Measurements from ENCODE around the gene RPL22L1. TPM values are rescaled to one million over a fixed set of nuclear protein-coding genes. Genes with fewer than 3 reads are reported as not detected.
"Not testable (repeated sequence)": the region's sequence is repeated elsewhere in the genome, so short reads cannot be mapped to it uniquely, and the experiment has no call there.

The RPL22L1 gene
- total and polyA plus RNA-seq, 2 of the 4 experiments (the other 2 are of a cell fraction) = 37.1 to 92.0 TPM

DNA sequence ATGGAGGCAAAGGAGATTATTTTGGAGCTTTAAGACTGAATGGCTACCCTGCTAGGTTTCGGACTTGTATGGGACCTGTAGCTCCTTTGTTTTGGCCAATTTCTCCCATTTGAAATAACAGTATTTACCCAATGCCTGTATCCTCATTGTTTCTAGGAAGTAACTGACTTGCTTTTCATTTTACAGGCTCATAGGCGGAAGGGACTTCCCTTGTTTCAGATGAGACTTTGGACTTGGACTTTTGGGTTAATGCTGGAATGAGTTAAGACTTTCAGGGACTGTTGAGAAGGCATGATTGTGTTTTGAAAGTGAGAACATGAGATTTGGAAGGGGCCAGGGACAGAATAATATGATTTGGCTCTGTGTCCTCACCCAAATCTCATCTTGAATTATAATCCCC, 28.0 kb upstream of the RPL22L1 start:
- intact Hi-C loops (cut with micrococcal nuclease) = no loop called here
- H4K20me1 ChIP-seq (ENCODE audit: insufficient read depth, low read length) = no peaks in the 10 kb centered on the region
- no CpG with 5 or more reads among the region's 2 CpGs for WGBS, 2 experiments (ENCODE audit: extremely low coverage in 2 of 2, insufficient read length in 1 of 2)
- no peak overlapping the region for H2BK120ac ChIP-seq (ENCODE audit: low read depth, low read length)
- no peak overlapping the region for H2AK5ac ChIP-seq (ENCODE audit: low read depth, low read length)
- H3K9me3 ChIP-seq (ENCODE audit: control insufficient read depth, insufficient read depth, low read length) = no peaks in the 10 kb centered on the region
- no peak overlapping the region for H3K14ac ChIP-seq (replicated peaks; ENCODE audit: low read depth, low read length)
- H3K56ac ChIP-seq (ENCODE audit: extremely low read depth, insufficient read depth, low read length) = no peak overlapping the region
- H4K8ac ChIP-seq (ENCODE audit: low read depth in 2 of 2, low read length in 2 of 2) = no peak overlapping the region
- H3K4me3 ChIP-seq (ENCODE audit: insufficient read depth, low read depth, low read length) = no peak overlapping the region
- no peak overlapping the region for H2BK20ac ChIP-seq (ENCODE audit: low read depth, low read length)
- no peak overlapping the region for H4K91ac ChIP-seq (ENCODE audit: insufficient read depth, low read depth, low read length)
- H3K4me2 ChIP-seq (ENCODE audit: low read depth, low read length) = no peak overlapping the region
- CTCF ChIA-PET = no interaction called here
- H3K36me3 ChIP-seq (ENCODE audit: control insufficient read depth, insufficient read depth, low read length) = peaks cover 2% of the 10 kb centered on the region; the same call in 1 of the 2 replicates
- POLR2A ChIA-PET (ENCODE audit: unreplicated experiment) = no interaction called here
- DNase-seq = no peak
- no peak overlapping the region for H3K23ac ChIP-seq (ENCODE audit: low read depth, low read length)
- no peak overlapping the region for H3K18ac ChIP-seq (ENCODE audit: low read depth, low read length)
- no peak overlapping the region for H3K4ac ChIP-seq (ENCODE audit: low read depth, low read length)
- dilution Hi-C loops (cut with HindIII; ENCODE audit: low sequenced_read_pairs, unreplicated experiment) = no loop called here
- in situ Hi-C loops (cut with MboI; ENCODE audit: low sequenced_read_pairs) = no loop called here
- 0 out of 2 replicates have a peak, but pooled peaks cover 2% of the 10 kb centered on the region for H3K9me1 ChIP-seq (ENCODE audit: insufficient read depth, low read length)
- ATAC-seq (ENCODE audit: low read depth) = no peak
- no peak overlapping the region for H2AFZ ChIP-seq (replicated peaks; ENCODE audit: low read length, poor library complexity)
- H3K4me1 ChIP-seq (ENCODE audit: control insufficient read depth, insufficient read depth, low read length) = no peaks in the 10 kb centered on the region
- no peak overlapping the region for H2BK5ac ChIP-seq (ENCODE audit: low read depth, low read length, poor library complexity, severe bottlenecking)
- no TSS peak for BruUV-seq (replicated peaks)
- TF ChIP-seq RCOR1 (IDR thresholded peaks at IDR 0.05; ENCODE audit: insufficient replicate concordance, low read length) (no peak), NFE2L2 (IDR thresholded peaks at IDR 0.05; ENCODE audit: low read depth, low read length) (no peak), CTCF (conservative IDR thresholded peaks at IDR 0.05; ENCODE audit: low read depth, low read length) (no peak)
- TF ChIP-seq, protein P1, sequence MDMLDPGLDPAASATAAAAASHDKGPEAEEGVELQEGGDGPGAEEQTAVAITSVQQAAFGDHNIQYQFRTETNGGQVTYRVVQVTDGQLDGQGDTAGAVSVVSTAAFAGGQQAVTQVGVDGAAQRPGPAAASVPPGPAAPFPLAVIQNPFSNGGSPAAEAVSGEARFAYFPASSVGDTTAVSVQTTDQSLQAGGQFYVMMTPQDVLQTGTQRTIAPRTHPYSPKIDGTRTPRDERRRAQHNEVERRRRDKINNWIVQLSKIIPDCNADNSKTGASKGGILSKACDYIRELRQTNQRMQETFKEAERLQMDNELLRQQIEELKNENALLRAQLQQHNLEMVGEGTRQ (IDR thresholded peaks at IDR 0.05; ENCODE audit: low read depth, low read length) = no peak
- no peak overlapping the region for H2BK15ac ChIP-seq (ENCODE audit: low read depth, low read length)
- no peak overlapping the region for H3K27ac ChIP-seq (ENCODE audit: insufficient read depth, low read length)
- peaks cover 10 to 11% of the 10 kb centered on the region in 2 experiments for H3K79me1 ChIP-seq (ENCODE audit: low read depth in 1 of 2, low read length in 2 of 2)
- H3K27me3 ChIP-seq (ENCODE audit: control insufficient read depth, insufficient read depth, low read length) = no peaks in the 10 kb centered on the region
- H4K5ac ChIP-seq (ENCODE audit: low read depth, low read length) = no peak overlapping the region
- H2AK9ac ChIP-seq (replicated peaks; ENCODE audit: low read depth, low read length, poor library complexity) = no peak overlapping the region
- H3K9ac ChIP-seq (ENCODE audit: low read depth, low read length) = no peak overlapping the region

DNA sequence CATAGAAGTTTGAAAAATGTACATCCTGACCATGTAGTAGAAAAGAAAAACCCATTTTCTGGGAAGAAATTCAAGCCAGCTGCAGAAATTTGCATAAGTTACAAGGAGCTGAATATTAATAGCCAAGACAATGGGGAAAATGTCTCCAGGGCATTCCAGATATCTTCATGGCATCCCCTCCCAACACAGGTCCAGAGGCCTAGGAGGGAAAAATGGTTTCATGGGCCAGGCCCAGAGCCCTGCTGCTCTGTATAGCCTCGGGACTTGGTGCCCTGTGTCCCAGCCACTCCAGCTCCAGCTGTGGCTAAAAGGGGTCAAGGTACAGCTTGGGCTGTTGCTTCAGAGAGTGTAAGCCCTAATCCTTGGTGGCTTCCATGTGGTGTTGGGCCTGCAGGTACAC, 27.2 kb upstream of the RPL22L1 start:
- H4K5ac ChIP-seq (ENCODE audit: low read depth, low read length); H3K4me1 ChIP-seq (ENCODE audit: control insufficient read depth, insufficient read depth, low read length); H3K9me1 ChIP-seq (ENCODE audit: insufficient read depth, low read length); CTCF ChIA-PET; H3K9ac ChIP-seq (ENCODE audit: low read depth, low read length); H2AFZ ChIP-seq (replicated peaks; ENCODE audit: low read length, poor library complexity); H3K4ac ChIP-seq (ENCODE audit: low read depth, low read length); H4K8ac ChIP-seq (ENCODE audit: low read depth in 2 of 2, low read length in 2 of 2); H3K23ac ChIP-seq (ENCODE audit: low read depth, low read length); intact Hi-C loops (cut with micrococcal nuclease); H2BK5ac ChIP-seq (ENCODE audit: low read depth, low read length, poor library complexity, severe bottlenecking); H2BK15ac ChIP-seq (ENCODE audit: low read depth, low read length); H3K56ac ChIP-seq (ENCODE audit: extremely low read depth, insufficient read depth, low read length); H3K79me1 ChIP-seq (ENCODE audit: low read depth in 1 of 2, low read length in 2 of 2); in situ Hi-C loops (cut with MboI; ENCODE audit: low sequenced_read_pairs); H2AK5ac ChIP-seq (ENCODE audit: low read depth, low read length); H2BK20ac ChIP-seq (ENCODE audit: low read depth, low read length); H3K18ac ChIP-seq (ENCODE audit: low read depth, low read length); H2BK120ac ChIP-seq (ENCODE audit: low read depth, low read length); DNase-seq; H3K4me3 ChIP-seq (ENCODE audit: insufficient read depth, low read depth, low read length); H3K27me3 ChIP-seq (ENCODE audit: control insufficient read depth, insufficient read depth, low read length); H3K4me2 ChIP-seq (ENCODE audit: low read depth, low read length); H4K91ac ChIP-seq (ENCODE audit: insufficient read depth, low read depth, low read length); ATAC-seq (ENCODE audit: low read depth); H3K36me3 ChIP-seq (ENCODE audit: control insufficient read depth, insufficient read depth, low read length); H3K14ac ChIP-seq (replicated peaks; ENCODE audit: low read depth, low read length); dilution Hi-C loops (cut with HindIII; ENCODE audit: low sequenced_read_pairs, unreplicated experiment); BruUV-seq (replicated peaks); H2AK9ac ChIP-seq (replicated peaks; ENCODE audit: low read depth, low read length, poor library complexity); H4K20me1 ChIP-seq (ENCODE audit: insufficient read depth, low read length); H3K9me3 ChIP-seq (ENCODE audit: control insufficient read depth, insufficient read depth, low read length); H3K27ac ChIP-seq (ENCODE audit: insufficient read depth, low read length); POLR2A ChIA-PET (ENCODE audit: unreplicated experiment): not testable (repeated sequence)
- WGBS, 2 experiments (ENCODE audit: extremely low coverage in 2 of 2, insufficient read length in 1 of 2) = 100% methylated on average over 1 of the region's 1 CpG; no CpG with 5 or more reads in 1 of the 2 experiments
